IPS-NIHi7 (cell line): ENCODE results near the gene RPIA.
"Not testable (repeated sequence)": the region's sequence is repeated elsewhere in the genome, so short reads cannot be mapped to it uniquely, and the experiment has no call there.

Experiments
- DNase-seq: peaks from one replicate; pipeline ENCODE4 v3.0.0; 2012; ENCODE audit warnings: mixed read lengths; ENCODE audit errors: extremely low spot score

RPIA gene

GRCh38 chr2:88773233-88774028 is 82.0 kb downstream of the RPIA start:
- not testable (repeated sequence) for DNase-seq

- DNase-seq: not testable (repeated sequence)
Observed at GRCh38 chr2:88789213-88789612, 97.7 kb downstream of the RPIA start.

GRCh38 chr2:88795932-88796331 is 104.5 kb downstream of the RPIA start:
- not testable (repeated sequence) for DNase-seq

GRCh38 chr2:88796523-88796922 is 105.0 kb downstream of the RPIA start:
- DNase-seq: not testable (repeated sequence)

GRCh38 chr2:88797164-88797563 is 105.7 kb downstream of the RPIA start:
- DNase-seq: not testable (repeated sequence)
